SH-SY5Y (cell line): Measurements from ENCODE around the gene GTPBP3.

Experiments
- GATA2 ChIP-seq: IDR thresholded peaks from 2 replicates; pipeline ENCODE4 v1.6.1; 2011; ENCODE audit warnings: mild to moderate bottlenecking, low read depth, low read length
- GATA3 ChIP-seq: IDR thresholded peaks from 2 replicates; pipeline ENCODE4 v1.6.1; 2011; ENCODE audit warnings: low read depth, mild to moderate bottlenecking, low read length, moderate library complexity

GTPBP3 gene

GRCh38 chr19:17329366-17330261, 7.7 kb upstream of the GTPBP3 start:
- TF ChIP-seq GATA2: no peak
- TF ChIP-seq GATA3: no peak

GRCh38 chr19:17330262-17331044, 6.9 kb upstream of the GTPBP3 start:
- TF ChIP-seq GATA2: no peak
- TF ChIP-seq GATA3: no peak

- TF ChIP-seq GATA2 (no peak), GATA3 (no peak)
Observed at GRCh38 chr19:17331045-17331558, 6.3 kb upstream of the GTPBP3 start.

GRCh38 chr19:17332360-17332676, 5.0 kb upstream of the GTPBP3 start:
- no peak for TF ChIP-seq GATA2
- TF ChIP-seq GATA3: no peak

- TF ChIP-seq GATA3: no peak
- TF ChIP-seq GATA2: no peak
Observed at GRCh38 chr19:17332677-17333581, 4.4 kb upstream of the GTPBP3 start.

- TF ChIP-seq GATA2 (no peak), GATA3 (no peak)
Observed at GRCh38 chr19:17333611-17334413, 3.5 kb upstream of the GTPBP3 start.

- TF ChIP-seq GATA3: no peak
- TF ChIP-seq GATA2: no peak
Observed at GRCh38 chr19:17334414-17335409, 2.6 kb upstream of the GTPBP3 start, which contains the start of gene ANO8. TSS of gene ANO8 (minus strand) at chr19:17334855. CDS start at chr19:17334670, 185 bp downstream.

GRCh38 chr19:17335575-17335974, 1.8 kb upstream of the GTPBP3 start:
- no peak for TF ChIP-seq GATA2

GRCh38 chr19:17337675-17338432, 501 bp downstream of the GTPBP3 start:
- TF ChIP-seq GATA2 (no peak), GATA3 (no peak)

GRCh38 chr19:17338433-17339078, 1.2 kb downstream of the GTPBP3 start:
- TF ChIP-seq GATA3: no peak
- TF ChIP-seq GATA2: no peak

GRCh38 chr19:17339088-17339741, 1.9 kb downstream of the GTPBP3 start:
- TF ChIP-seq GATA3 (no peak), GATA2 (no peak)
